Kidney (tissue), 14 donors: ENCODE measurements around the gene ALOX12B. TPM values are rescaled to one million over a fixed set of nuclear protein-coding genes. Genes with fewer than 3 reads are reported as not detected.

ENCODE experiments used
- DNase-seq, 5 donors: peaks; one replicate each; pipeline ENCODE4 v3.0.0-alpha.2; 2013 to 2020
- FAIRE-seq: peaks from 2 replicates; lab custom pipeline; 2012; peaks lifted over from hg19 to GRCh38; lab: Jason Lieb, UNC
- H3K27ac ChIP-seq, 2 donors: one replicate each; pipeline ENCODE4 v1.7.0; 2013; ENCODE audit warnings: low read depth in 2 of 2, low read length in 2 of 2, inconsistent platforms in 1 of 2
- H3K27me3 ChIP-seq: one replicate; pipeline ENCODE4 v1.7.1; 2013; ENCODE audit warnings: low read length, inconsistent platforms; ENCODE audit not compliant: control insufficient read depth, insufficient read depth
- H3K36me3 ChIP-seq, 3 donors: one replicate each; pipeline versions ENCODE4 v1.7.0 to v1.7.1; 2013; ENCODE audit warnings: low read length in 3 of 3, control low read depth in 1 of 3, inconsistent platforms in 1 of 3; ENCODE audit not compliant: insufficient read depth in 3 of 3, control insufficient read depth in 2 of 3
- H3K4me1 ChIP-seq, 3 donors: one replicate each; pipeline versions ENCODE4 v1.7.0 to v1.7.1; 2013; ENCODE audit warnings: low read length in 3 of 3, inconsistent platforms in 1 of 3, low read depth in 1 of 3; ENCODE audit not compliant: control insufficient read depth in 2 of 3, insufficient read depth in 2 of 3
- H3K4me3 ChIP-seq, 3 donors: one replicate each; pipeline versions ENCODE4 v1.7.0 to v1.8.1; 2013; ENCODE audit warnings: low read length in 3 of 3, control low read depth in 1 of 3, inconsistent platforms in 1 of 3
- H3K9ac ChIP-seq, 3 donors: one replicate each; pipeline versions ENCODE4 v1.7.0 to v1.7.1; 2013; ENCODE audit warnings: low read length in 3 of 3, control low read depth in 1 of 3, inconsistent platforms in 1 of 3
- H3K9me3 ChIP-seq, 3 donors: one replicate each; pipeline versions ENCODE4 v1.7.0 to v1.7.1; 2013; ENCODE audit warnings: low read length in 3 of 3, control low read depth in 1 of 3, inconsistent platforms in 1 of 3; ENCODE audit not compliant: control insufficient read depth in 2 of 3, insufficient read depth in 1 of 3
- CTCF ChIP-seq: IDR thresholded peaks from 3 replicates; pipeline ENCODE4 v1.5.1; 2012; ENCODE audit warnings: mild to moderate bottlenecking, moderate library complexity, borderline replicate concordance; ENCODE audit not compliant: insufficient read depth; ENCODE audit errors: extremely low read depth
- intact Hi-C: fragments of 100-400 bp; cut with DNase I; formaldehyde crosslinking; loops from one replicate; pipeline ENCODE4 v1.11.1; 2022
- polyA plus RNA-seq: library from polyadenylated mRNA; stranded (reverse); fragments of 350-450 nt; fragmentation: Illumina TruSeq; extraction: RNeasy Lipid Tissue Mini Kit (QIAGEN cat#74804); gene quantifications from one replicate; pipeline ENCODE4 v1.2.3, GENCODE V29; 2014; ENCODE audit warnings: low read depth, low replicate concordance; ENCODE audit not compliant: insufficient read depth
- total RNA-seq: library from RNA; stranded (reverse); fragmentation: NEBNext Ultra II Directional; extraction: Animal tissue kit (Norgen Biotek cat#: 25700); gene quantifications from one replicate; pipeline ENCODE4 v1.2.1, GENCODE V29; 2021
- donor health status: control.
- donor health status: control.
- donor health status: control.
- donor health status: control.
- donor health status: control.
- donor health status: DM: yes; HTN: yes; CAD: no.
- donor health status: Normal renal cell carcinoma (clear cell type).

ALOX12B gene
- total and polyA plus RNA-seq, 2 donors from 2014 or later = not detected

GRCh38 chr17:8117367-8117979, 30.0 kb upstream of the ALOX12B start:
- Histone ChIP-seq H3K9ac (no peak overlapping the region), H3K4me1 (peaks cover 0 to 21% (median 13%) of the 10 kb centered on the region in 3 donors), H3K9me3 (no peaks in the 10 kb centered on the region), H3K27ac (no peak overlapping the region), H3K4me3 (peak overlapping the region in 1 of 3 donors; percentile 74), H3K36me3 (no peaks in the 10 kb centered on the region), H3K27me3 (peaks cover 19% of the 10 kb centered on the region)
- no peak for TF ChIP-seq CTCF
- DNase-seq (peak in 3 of 5 donors; percentile 26 to 71 (median 36)), FAIRE-seq (no peak)
- intact Hi-C loops = no loop called here

- no peak for DNase-seq
- H3K36me3 ChIP-seq = no peaks in the 10 kb centered on the region
- intact Hi-C loops = no loop called here
- peaks cover 0 to 16% (median 9%) of the 10 kb centered on the region in 3 donors for H3K4me1 ChIP-seq
- no peak for FAIRE-seq
- no peak overlapping the region for H3K27ac ChIP-seq
- H3K9me3 ChIP-seq = no peaks in the 10 kb centered on the region
- no peak for TF ChIP-seq CTCF
- H3K4me3 ChIP-seq = no peak overlapping the region
- H3K27me3 ChIP-seq = peaks cover 17% of the 10 kb centered on the region
- H3K9ac ChIP-seq = no peak overlapping the region
Observed at GRCh38 chr17:8116776-8117175, 29.3 kb upstream of the ALOX12B start.

- TF ChIP-seq CTCF = no peak
Observed at GRCh38 chr17:8110907-8111306, 23.4 kb upstream of the ALOX12B start.

GRCh38 chr17:8110456-8110804, 22.9 kb upstream of the ALOX12B start:
- Histone ChIP-seq H3K4me1 (peaks cover 0 to 4% (median 0%) of the 10 kb centered on the region in 3 donors), H3K27me3 (peaks cover 7% of the 10 kb centered on the region), H3K9me3 (no peaks in the 10 kb centered on the region), H3K27ac (no peak overlapping the region), H3K9ac (no peak overlapping the region), H3K4me3 (no peak overlapping the region), H3K36me3 (no peaks in the 10 kb centered on the region)
- intact Hi-C loops = no loop called here
- DNase-seq (no peak), FAIRE-seq (no peak)
- no peak for TF ChIP-seq CTCF

More at GRCh38 chr17:8110907-8111306, 23.4 kb upstream of the ALOX12B start:
- Histone ChIP-seq H3K27me3 (peaks cover 8% of the 10 kb centered on the region), H3K4me3 (no peak overlapping the region), H3K9ac (no peak overlapping the region), H3K27ac (no peak overlapping the region), H3K9me3 (no peaks in the 10 kb centered on the region), H3K36me3 (no peaks in the 10 kb centered on the region), H3K4me1 (peaks cover 0 to 4% (median 0%) of the 10 kb centered on the region in 3 donors)
- DNase-seq (no peak), FAIRE-seq (no peak)
- intact Hi-C loops = no loop called here
